HEK293 (cell line): ENCODE measurements around the gene SYNCRIP.
A peak's percentile ranks its signal among the peaks of the same experiment; 100 is the strongest.

Experiments used
- ELK4 ChIP-seq: IDR thresholded peaks from 2 replicates; pipeline ENCODE4 v1.6.1; 2011; ENCODE audit warnings: mild to moderate bottlenecking, low read depth, low read length, borderline replicate concordance
- GLI2 ChIP-seq: fragments of 450-650 bp; formaldehyde crosslinking; IDR thresholded peaks from 2 replicates; pipeline ENCODE4; 2017; ENCODE audit warnings: missing biosample characterization, missing genetic modification characterization, low read depth, borderline replicate concordance
- GLIS1 ChIP-seq: fragments of 450-650 bp; formaldehyde crosslinking; IDR thresholded peaks from 2 replicates; pipeline ENCODE4 v1.5.1; 2016; ENCODE audit warnings: missing biosample characterization, missing genetic modification characterization
- KLF17 ChIP-seq: fragments of 450-650 bp; formaldehyde crosslinking; IDR thresholded peaks from 2 replicates; pipeline ENCODE4 v1.5.1; 2016; ENCODE audit warnings: missing biosample characterization, missing genetic modification characterization
- KLF9 ChIP-seq: fragments of 450-650 bp; formaldehyde crosslinking; IDR thresholded peaks from 2 replicates; pipeline ENCODE4 v1.5.1; 2016; ENCODE audit warnings: missing biosample characterization, missing genetic modification characterization, low read depth
- SP2 ChIP-seq: fragments of 450-650 bp; formaldehyde crosslinking; IDR thresholded peaks from 2 replicates; pipeline ENCODE4 v1.5.1; 2016; ENCODE audit warnings: missing biosample characterization, missing genetic modification characterization
- ZBTB21 ChIP-seq: fragments of 450-650 bp; formaldehyde crosslinking; IDR thresholded peaks from 2 replicates; pipeline ENCODE4 v1.5.1; 2017; ENCODE audit warnings: missing biosample characterization, missing genetic modification characterization
- ZBTB7A ChIP-seq: fragments of 450-650 bp; formaldehyde crosslinking; IDR thresholded peaks from 2 replicates; pipeline ENCODE4 v1.5.1; 2016; ENCODE audit warnings: low read depth, missing biosample characterization, missing genetic modification characterization
- ZIC2 ChIP-seq: fragments of 450-650 bp; formaldehyde crosslinking; IDR thresholded peaks from 2 replicates; pipeline ENCODE4 v1.5.1; 2016; ENCODE audit warnings: missing biosample characterization, missing genetic modification characterization
- ZNF132 ChIP-seq: fragments of 450-650 bp; formaldehyde crosslinking; IDR thresholded peaks from 2 replicates; pipeline ENCODE4 v1.5.1; 2017; ENCODE audit warnings: missing biosample characterization, missing genetic modification characterization, borderline replicate concordance
- ZNF138 ChIP-seq: fragments of 450-650 bp; formaldehyde crosslinking; IDR thresholded peaks from 2 replicates; pipeline ENCODE4 v1.5.1; 2016; ENCODE audit warnings: missing biosample characterization, missing genetic modification characterization, borderline replicate concordance
- ZNF18 ChIP-seq: fragments of 450-650 bp; formaldehyde crosslinking; IDR thresholded peaks from 2 replicates; pipeline ENCODE4 v1.5.1; 2016; ENCODE audit warnings: missing biosample characterization, missing genetic modification characterization
- ZNF221 ChIP-seq: fragments of 450-650 bp; formaldehyde crosslinking; IDR thresholded peaks from 2 replicates; pipeline ENCODE4 v1.5.1; 2017; ENCODE audit warnings: missing biosample characterization, missing genetic modification characterization, borderline replicate concordance
- ZNF223 ChIP-seq: fragments of 450-650 bp; formaldehyde crosslinking; IDR thresholded peaks from 2 replicates; pipeline ENCODE4 v1.5.1; 2016; ENCODE audit warnings: missing biosample characterization, missing genetic modification characterization
- ZNF266 ChIP-seq: fragments of 450-650 bp; formaldehyde crosslinking; IDR thresholded peaks from 2 replicates; pipeline ENCODE4 v1.5.1; 2016; ENCODE audit warnings: missing biosample characterization, missing genetic modification characterization, low read depth
- ZNF311 ChIP-seq: fragments of 450-650 bp; formaldehyde crosslinking; IDR thresholded peaks from 2 replicates; pipeline ENCODE4 v1.5.1; 2017; ENCODE audit warnings: missing biosample characterization, missing genetic modification characterization, borderline replicate concordance
- ZNF341 ChIP-seq: fragments of 450-650 bp; formaldehyde crosslinking; IDR thresholded peaks from 2 replicates; pipeline ENCODE4; 2016; ENCODE audit warnings: low read depth, missing biosample characterization, missing genetic modification characterization
- ZNF404 ChIP-seq: fragments of 450-650 bp; formaldehyde crosslinking; IDR thresholded peaks from 2 replicates; pipeline ENCODE4 v1.5.1; 2017; ENCODE audit warnings: missing biosample characterization, missing genetic modification characterization
- ZNF449 ChIP-seq: fragments of 450-650 bp; formaldehyde crosslinking; IDR thresholded peaks from 2 replicates; pipeline ENCODE4 v1.5.1; 2017; ENCODE audit warnings: missing biosample characterization, mild to moderate bottlenecking, missing genetic modification characterization, moderate library complexity
- ZNF488 ChIP-seq: fragments of 450-650 bp; formaldehyde crosslinking; IDR thresholded peaks from 2 replicates; pipeline ENCODE4 v1.5.1; 2016; ENCODE audit warnings: missing biosample characterization, missing genetic modification characterization
- ZNF510 ChIP-seq: fragments of 450-650 bp; formaldehyde crosslinking; IDR thresholded peaks from 2 replicates; pipeline ENCODE4 v1.5.1; 2018; ENCODE audit warnings: mild to moderate bottlenecking, missing genetic modification characterization, missing biosample characterization; ENCODE audit not compliant: insufficient replicate concordance
- ZNF521 ChIP-seq: fragments of 450-650 bp; formaldehyde crosslinking; IDR thresholded peaks from 2 replicates; pipeline ENCODE4 v1.5.1; 2017; ENCODE audit warnings: missing biosample characterization, mild to moderate bottlenecking, missing genetic modification characterization
- ZNF561 ChIP-seq: fragments of 450-650 bp; IDR thresholded peaks from 2 replicates; pipeline ENCODE4 v1.5.1; 2018; ENCODE audit warnings: missing biosample characterization, missing genetic modification characterization, borderline replicate concordance
- ZNF580 ChIP-seq: fragments of 450-650 bp; formaldehyde crosslinking; IDR thresholded peaks from 2 replicates; pipeline ENCODE4 v1.5.1; 2016; ENCODE audit warnings: missing biosample characterization, missing genetic modification characterization
- ZNF596 ChIP-seq: fragments of 450-650 bp; IDR thresholded peaks from 2 replicates; pipeline ENCODE4 v1.5.0; 2018; ENCODE audit warnings: missing biosample characterization, mild to moderate bottlenecking, missing genetic modification characterization, moderate library complexity
- ZNF664 ChIP-seq: fragments of 450-650 bp; formaldehyde crosslinking; IDR thresholded peaks from 2 replicates; pipeline ENCODE4 v1.5.1; 2016; ENCODE audit warnings: missing biosample characterization, missing genetic modification characterization
- ZNF677 ChIP-seq: fragments of 450-650 bp; IDR thresholded peaks from 2 replicates; pipeline ENCODE4 v1.5.0; 2018; ENCODE audit warnings: missing biosample characterization, mild to moderate bottlenecking, missing genetic modification characterization, moderate library complexity
- ZNF692 ChIP-seq: fragments of 450-650 bp; formaldehyde crosslinking; IDR thresholded peaks from 2 replicates; pipeline ENCODE4 v1.5.1; 2016; ENCODE audit warnings: missing biosample characterization, missing genetic modification characterization
- ZNF701 ChIP-seq: fragments of 450-650 bp; formaldehyde crosslinking; IDR thresholded peaks from 2 replicates; pipeline ENCODE4 v1.5.1; 2016; ENCODE audit warnings: missing biosample characterization, missing genetic modification characterization
- ZNF707 ChIP-seq: fragments of 450-650 bp; formaldehyde crosslinking; IDR thresholded peaks from 2 replicates; pipeline ENCODE4 v1.5.1; 2016; ENCODE audit warnings: missing biosample characterization, missing genetic modification characterization
- ZNF785 ChIP-seq: fragments of 450-650 bp; formaldehyde crosslinking; IDR thresholded peaks from 2 replicates; pipeline ENCODE4 v1.5.1; 2016; ENCODE audit warnings: missing biosample characterization, missing genetic modification characterization

The SYNCRIP gene

GRCh38 chr6:85600713-85601313, 41.9 kb downstream of the SYNCRIP start (continued):
- TF ChIP-seq ZNF596 (tag by site-specific recombination) (no peak), ZIC2 (tag by site-specific recombination) (no peak), KLF17 (tag by site-specific recombination) (no peak), ZNF266 (no peak), ZNF677 (0 out of 2 replicates have a peak, but pooled peaks have one; percentile 40), ZNF488 (tag by site-specific recombination) (no peak), ELK4 (no peak), ZNF404 (tag by site-specific recombination) (no peak), ZNF132 (tag by site-specific recombination) (0 out of 2 replicates have a peak, but pooled peaks have one; percentile 48), ZNF561 (tag by site-specific recombination) (peak; percentile 79; the same call in 1 of the 2 replicates), ZNF510 (tag by site-specific recombination) (peak; percentile 34), ZNF701 (tag by site-specific recombination) (no peak), ZNF138 (tag by site-specific recombination) (no peak), ZNF707 (tag by site-specific recombination) (no peak), ZNF223 (tag by site-specific recombination) (no peak), ZNF785 (tag by site-specific recombination) (no peak), ZNF449 (tag by site-specific recombination) (no peak), ZNF580 (0 out of 2 replicates have a peak, but pooled peaks have one; percentile 40), ZNF521 (tag by site-specific recombination) (no peak), ZBTB21 (tag by site-specific recombination) (no peak), ZNF664 (no peak), ZNF341 (tag by site-specific recombination) (no peak), ZNF18 (tag by site-specific recombination) (no peak), GLIS1 (no peak), KLF9 (tag by site-specific recombination) (no peak), ZNF221 (peak; percentile 39; the same call in 1 of the 2 replicates), ZNF311 (tag by site-specific recombination) (no peak), ZBTB7A (tag by site-specific recombination) (no peak), SP2 (tag by site-specific recombination) (no peak), GLI2 (tag by site-specific recombination) (peak; percentile 29; the same call in 1 of the 2 replicates), ZNF692 (tag by site-specific recombination) (no peak)
